OCI-LY7 (cell line): ENCODE results near the gene EPHX1.

Experiments
- EZH2phosphoT487 ChIP-seq: fragments of 200-600 bp; sonication (generic); IDR thresholded peaks from 2 replicates; pipeline ENCODE4 v1.6.1; 2018; ENCODE audit warnings: low read depth, borderline replicate concordance, mild to moderate bottlenecking, mixed run types, antibody characterized with exemption, low read length, moderate library complexity, mixed read lengths
- TF ChIP-seq, protein P1 (sequence below): fragments of 200-600 bp; sonication (generic); conservative IDR thresholded peaks from 2 replicates; pipeline ENCODE4 v1.5.1; 2014; ENCODE audit warnings: mild to moderate bottlenecking, antibody characterized with exemption, low read length, moderate library complexity, mixed read lengths

DNA sequence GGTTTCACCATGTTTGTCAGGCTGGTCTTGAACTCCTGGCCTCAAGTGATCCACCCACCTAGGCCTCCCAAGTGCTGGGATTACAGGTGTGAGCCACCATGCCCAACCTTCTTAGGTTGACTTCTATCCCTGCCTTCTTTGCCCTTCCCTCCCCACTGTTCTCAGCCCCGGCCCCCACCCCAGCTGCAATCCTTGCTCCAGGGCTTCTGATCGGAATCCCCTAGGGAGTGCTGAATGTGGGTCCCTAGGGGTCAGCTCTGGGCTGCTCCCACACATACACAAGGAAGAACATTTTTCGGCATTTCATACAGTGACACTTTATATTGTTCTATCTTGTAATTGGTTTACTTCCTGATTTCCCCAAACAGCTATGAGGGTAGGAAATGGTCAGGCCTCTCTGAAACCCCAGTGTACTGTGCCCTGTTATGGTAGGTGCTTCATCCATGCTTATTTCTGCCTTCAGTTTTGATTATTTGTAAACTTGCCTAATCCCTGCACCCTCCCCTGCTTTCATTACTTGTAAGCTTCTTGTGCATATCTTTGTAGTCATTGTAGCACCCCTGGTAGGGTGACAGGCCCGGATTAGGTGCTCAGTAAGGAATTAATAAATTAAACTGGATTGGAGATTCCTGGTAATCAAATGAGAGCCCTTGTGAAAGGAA lies 38.1 kb upstream of the EPHX1 start:
- TF ChIP-seq, protein P1, sequence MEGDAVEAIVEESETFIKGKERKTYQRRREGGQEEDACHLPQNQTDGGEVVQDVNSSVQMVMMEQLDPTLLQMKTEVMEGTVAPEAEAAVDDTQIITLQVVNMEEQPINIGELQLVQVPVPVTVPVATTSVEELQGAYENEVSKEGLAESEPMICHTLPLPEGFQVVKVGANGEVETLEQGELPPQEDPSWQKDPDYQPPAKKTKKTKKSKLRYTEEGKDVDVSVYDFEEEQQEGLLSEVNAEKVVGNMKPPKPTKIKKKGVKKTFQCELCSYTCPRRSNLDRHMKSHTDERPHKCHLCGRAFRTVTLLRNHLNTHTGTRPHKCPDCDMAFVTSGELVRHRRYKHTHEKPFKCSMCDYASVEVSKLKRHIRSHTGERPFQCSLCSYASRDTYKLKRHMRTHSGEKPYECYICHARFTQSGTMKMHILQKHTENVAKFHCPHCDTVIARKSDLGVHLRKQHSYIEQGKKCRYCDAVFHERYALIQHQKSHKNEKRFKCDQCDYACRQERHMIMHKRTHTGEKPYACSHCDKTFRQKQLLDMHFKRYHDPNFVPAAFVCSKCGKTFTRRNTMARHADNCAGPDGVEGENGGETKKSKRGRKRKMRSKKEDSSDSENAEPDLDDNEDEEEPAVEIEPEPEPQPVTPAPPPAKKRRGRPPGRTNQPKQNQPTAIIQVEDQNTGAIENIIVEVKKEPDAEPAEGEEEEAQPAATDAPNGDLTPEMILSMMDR = no peak
- no peak for TF ChIP-seq EZH2phosphoT487
